ENCODE data around the gene NMNAT1. TPM values are rescaled to one million over a fixed set of nuclear protein-coding genes. Genes with fewer than 3 reads are reported as not detected.

The NMNAT1 gene
- total RNA-seq, 1 donor from 2014 or later, result 7.9 TPM

GRCh38 chr1:9902060-9902452, 41.2 kb upstream of the NMNAT1 start:
- H3K27ac ChIP-seq, result peak overlapping the region in 1 of 2 donors; percentile 70
- intact Hi-C loops (cut with DNase I), result no loop called here
- no peaks in the 10 kb centered on the region for H3K36me3 ChIP-seq
- no peaks in the 10 kb centered on the region for H3K27me3 ChIP-seq
- DNase-seq (ENCODE audit: low spot score in 2 of 2), result no peak
- no peak overlapping the region for H3K4me3 ChIP-seq
- no peak for TF ChIP-seq CTCF (IDR thresholded peaks at IDR 0.05)
- peaks cover 12 to 23% of the 10 kb centered on the region in 2 donors for H3K4me1 ChIP-seq
- H3K9me3 ChIP-seq, result no peaks in the 10 kb centered on the region

- Histone ChIP-seq H3K27me3 (no peaks in the 10 kb centered on the region), H3K36me3 (no peaks in the 10 kb centered on the region), H3K4me1 (peaks cover 14 to 30% of the 10 kb centered on the region in 2 donors), H3K9me3 (no peaks in the 10 kb centered on the region), H3K27ac (no peak overlapping the region), H3K4me3 (no peak overlapping the region)
- intact Hi-C loops (cut with DNase I), result no loop called here
- TF ChIP-seq CTCF (IDR thresholded peaks at IDR 0.05), result no peak
- no peak for DNase-seq (ENCODE audit: low spot score in 2 of 2)
Observed at GRCh38 chr1:9903801-9904527, 39.3 kb upstream of the NMNAT1 start.

- TF ChIP-seq CTCF (IDR thresholded peaks at IDR 0.05), result no peak
- intact Hi-C loops (cut with DNase I), result no loop called here
- H3K4me1 ChIP-seq, result peaks cover 16 to 33% of the 10 kb centered on the region in 2 donors
Observed at GRCh38 chr1:9904596-9904995, 38.7 kb upstream of the NMNAT1 start.

GRCh38 chr1:9905010-9905409, 38.3 kb upstream of the NMNAT1 start:
- peaks cover 16 to 29% of the 10 kb centered on the region in 2 donors for H3K4me1 ChIP-seq
- DNase-seq (ENCODE audit: low spot score in 2 of 2), result no peak
- no peak overlapping the region for H3K4me3 ChIP-seq
- H3K27ac ChIP-seq, result no peak overlapping the region
- no peak for TF ChIP-seq CTCF (IDR thresholded peaks at IDR 0.05)
- intact Hi-C loops (cut with DNase I), result no loop called here
- no peaks in the 10 kb centered on the region for H3K27me3 ChIP-seq
- H3K9me3 ChIP-seq, result no peaks in the 10 kb centered on the region
- H3K36me3 ChIP-seq, result no peaks in the 10 kb centered on the region

More at GRCh38 chr1:9904596-9904995, 38.7 kb upstream of the NMNAT1 start:
- Histone ChIP-seq H3K27ac (no peak overlapping the region), H3K36me3 (no peaks in the 10 kb centered on the region), H3K27me3 (no peaks in the 10 kb centered on the region), H3K9me3 (no peaks in the 10 kb centered on the region), H3K4me3 (no peak overlapping the region)
- no peak for DNase-seq (ENCODE audit: low spot score in 2 of 2)

- Histone ChIP-seq H3K4me1 (peaks cover 7 to 22% of the 10 kb centered on the region in 2 donors), H3K27me3 (no peaks in the 10 kb centered on the region), H3K9me3 (no peaks in the 10 kb centered on the region), H3K4me3 (no peak overlapping the region), H3K36me3 (no peaks in the 10 kb centered on the region), H3K27ac (no peak overlapping the region)
- DNase-seq (ENCODE audit: low spot score in 2 of 2), result no peak
- intact Hi-C loops (cut with DNase I), result no loop called here
- no peak for TF ChIP-seq CTCF (IDR thresholded peaks at IDR 0.05)
Observed at GRCh38 chr1:9906466-9906865, 36.8 kb upstream of the NMNAT1 start.

Data from ascending aorta (tissue), 2 donors.